Activated CD4-positive, CD25-positive, alpha-beta regulatory T cell treated with anti-CD3 and anti-CD28 coated beads, Interleukin-2, amount 50 U/mL, for 72 hours (primary cell): ENCODE measurements around the gene PRDM8.

Experiments used
- DNase-seq: peaks from one replicate; pipeline ENCODE4 v3.0.0; 2021

Gene PRDM8

GRCh38 chr4:80202190-80202711, 4.9 kb downstream of the PRDM8 start:
- peak; percentile 83 for DNase-seq

GRCh38 chr4:80202741-80203553, 5.6 kb downstream of the PRDM8 start:
- DNase-seq: peak; percentile 63

- DNase-seq: no peak
Measured at GRCh38 chr4:80204433-80205011, 7.2 kb downstream of the PRDM8 start.

- no peak for DNase-seq
Measured at GRCh38 chr4:80206111-80206510, 8.8 kb downstream of the PRDM8 start.

GRCh38 chr4:80206521-80207171, 9.3 kb downstream of the PRDM8 start:
- no peak for DNase-seq

- DNase-seq: no peak
Measured at GRCh38 chr4:80207172-80207583, 9.9 kb downstream of the PRDM8 start.

- DNase-seq: no peak
Measured at GRCh38 chr4:80207664-80208063, 10.4 kb downstream of the PRDM8 start.

- DNase-seq: no peak
Measured at GRCh38 chr4:80208610-80209339, 11.5 kb downstream of the PRDM8 start.

GRCh38 chr4:80209340-80209701, 12.0 kb downstream of the PRDM8 start:
- DNase-seq: no peak

GRCh38 chr4:80210549-80210948, 13.2 kb downstream of the PRDM8 start:
- no peak for DNase-seq

GRCh38 chr4:80213117-80213815, 16.0 kb downstream of the PRDM8 start:
- DNase-seq: no peak

GRCh38 chr4:80215449-80216052, 18.2 kb downstream of the PRDM8 start:
- DNase-seq: no peak

GRCh38 chr4:80216100-80216761, 18.9 kb downstream of the PRDM8 start:
- no peak for DNase-seq

- DNase-seq: no peak
Measured at GRCh38 chr4:80219301-80220025, 22.2 kb downstream of the PRDM8 start.

- no peak for DNase-seq
Measured at GRCh38 chr4:80220711-80221110, 23.4 kb downstream of the PRDM8 start.

- no peak for DNase-seq
Measured at GRCh38 chr4:80221161-80221560, 23.9 kb downstream of the PRDM8 start.

GRCh38 chr4:80225595-80225994, 28.3 kb downstream of the PRDM8 start:
- no peak for DNase-seq

- no peak for DNase-seq
Measured at GRCh38 chr4:80226094-80226493, 28.8 kb downstream of the PRDM8 start.

GRCh38 chr4:80228460-80228859, 31.2 kb downstream of the PRDM8 start:
- no peak for DNase-seq

- no peak for DNase-seq
Measured at GRCh38 chr4:80229128-80229527, 31.8 kb downstream of the PRDM8 start.

GRCh38 chr4:80229590-80229989, 32.3 kb downstream of the PRDM8 start:
- DNase-seq: no peak
